Measurements from ENCODE around the gene HSDL2. TPM values are rescaled to one million over a fixed set of nuclear protein-coding genes. Genes with fewer than 3 reads are reported as not detected.

Gene HSDL2
- total RNA-seq (35.4 and 46.4 TPM in 2 replicates), polyA plus RNA-seq (43.8 and 58.1 TPM in 2 replicates)

- Histone ChIP-seq H3K36me3 (no peaks in the 10 kb centered on the region), H3K4me1 (ENCODE audit: low read depth) (peaks cover 8% of the 10 kb centered on the region), H3K9me3 (ENCODE audit: low read depth) (no peaks in the 10 kb centered on the region), H3K4me3 (peak within 1 kb of the TSS; percentile 46), H3K27ac (peak within 1 kb of the TSS; percentile 98), H3K27me3 (no peaks in the 10 kb centered on the region)
- peak in 1 of 2 donors; percentile 60 for DNase-seq (ENCODE audit: low read depth in 1 of 2, low spot score in 1 of 2)
- TF ChIP-seq CTCF (IDR thresholded peaks at IDR 0.05; ENCODE audit: low read depth, low read length): no peak
These were observed at the start of gene HSDL2 for GRCh38 chr9:112380102-112380824. Gene HSDL2, plus strand, starts transcription at chr9:112380108. Its CDS starts 56 bp downstream, at chr9:112380164.

GRCh38 chr9:112331674-112331952 is 48.3 kb upstream of the HSDL2 start:
- Histone ChIP-seq H3K27me3 (no peaks in the 10 kb centered on the region), H3K27ac (no peak overlapping the region), H3K4me3 (peak overlapping the region; percentile 77), H3K4me1 (ENCODE audit: low read depth) (peaks cover 3% of the 10 kb centered on the region), H3K36me3 (no peaks in the 10 kb centered on the region), H3K9me3 (ENCODE audit: low read depth) (no peaks in the 10 kb centered on the region)
- no peak for DNase-seq (ENCODE audit: low read depth in 1 of 2, low spot score in 1 of 2)
- no peak for TF ChIP-seq CTCF (IDR thresholded peaks at IDR 0.05; ENCODE audit: low read depth, low read length)

GRCh38 chr9:112332214-112332613 is 47.7 kb upstream of the HSDL2 start:
- peak overlapping the region; percentile 89 for H3K27ac ChIP-seq
- H3K4me3 ChIP-seq: peak overlapping the region; percentile 77
- H3K9me3 ChIP-seq (ENCODE audit: low read depth): no peaks in the 10 kb centered on the region
- peaks cover 3% of the 10 kb centered on the region for H3K4me1 ChIP-seq (ENCODE audit: low read depth)
- TF ChIP-seq CTCF (IDR thresholded peaks at IDR 0.05; ENCODE audit: low read depth, low read length): no peak
- DNase-seq (ENCODE audit: low read depth in 1 of 2, low spot score in 1 of 2): no peak
- H3K27me3 ChIP-seq: no peaks in the 10 kb centered on the region
- H3K36me3 ChIP-seq: no peaks in the 10 kb centered on the region

- peak overlapping the region; percentile 89 for H3K27ac ChIP-seq
- no peaks in the 10 kb centered on the region for H3K9me3 ChIP-seq (ENCODE audit: low read depth)
- no peaks in the 10 kb centered on the region for H3K36me3 ChIP-seq
- no peaks in the 10 kb centered on the region for H3K27me3 ChIP-seq
- TF ChIP-seq CTCF (IDR thresholded peaks at IDR 0.05; ENCODE audit: low read depth, low read length): peak; percentile 21
- H3K4me3 ChIP-seq: peak overlapping the region; percentile 77
- no peak for DNase-seq (ENCODE audit: low read depth in 1 of 2, low spot score in 1 of 2)
- H3K4me1 ChIP-seq (ENCODE audit: low read depth): peaks cover 3% of the 10 kb centered on the region
These were observed 47.3 kb upstream of the HSDL2 start for GRCh38 chr9:112332674-112332976.

- DNase-seq (ENCODE audit: low read depth in 1 of 2, low spot score in 1 of 2): peak; percentile 81 to 84
- H3K4me1 ChIP-seq (ENCODE audit: low read depth): peaks cover 3% of the 10 kb centered on the region
- TF ChIP-seq CTCF (IDR thresholded peaks at IDR 0.05; ENCODE audit: low read depth, low read length): no peak
These were observed 46.8 kb upstream of the HSDL2 start, which contains the start of gene PTBP3 for GRCh38 chr9:112332977-112333638. Gene PTBP3, minus strand, starts transcription at chr9:112333619. Its CDS starts 35,754 bp downstream, at chr9:112297865.

More at GRCh38 chr9:112332977-112333638, 46.8 kb upstream of the HSDL2 start, which contains the start of gene PTBP3:
- Histone ChIP-seq H3K36me3 (no peaks in the 10 kb centered on the region), H3K4me3 (peak within 1 kb of the TSS; percentile 77), H3K27ac (peak within 1 kb of the TSS; percentile 89), H3K9me3 (ENCODE audit: low read depth) (no peaks in the 10 kb centered on the region), H3K27me3 (no peaks in the 10 kb centered on the region)
